ENCODE measurements around the gene SPTLC2. TPM values are rescaled to one million over a fixed set of nuclear protein-coding genes. Genes with fewer than 3 reads are reported as not detected.

The SPTLC2 gene
- total RNA-seq, 1 experiment from 2014 or later, result 44.7 TPM

DNA sequence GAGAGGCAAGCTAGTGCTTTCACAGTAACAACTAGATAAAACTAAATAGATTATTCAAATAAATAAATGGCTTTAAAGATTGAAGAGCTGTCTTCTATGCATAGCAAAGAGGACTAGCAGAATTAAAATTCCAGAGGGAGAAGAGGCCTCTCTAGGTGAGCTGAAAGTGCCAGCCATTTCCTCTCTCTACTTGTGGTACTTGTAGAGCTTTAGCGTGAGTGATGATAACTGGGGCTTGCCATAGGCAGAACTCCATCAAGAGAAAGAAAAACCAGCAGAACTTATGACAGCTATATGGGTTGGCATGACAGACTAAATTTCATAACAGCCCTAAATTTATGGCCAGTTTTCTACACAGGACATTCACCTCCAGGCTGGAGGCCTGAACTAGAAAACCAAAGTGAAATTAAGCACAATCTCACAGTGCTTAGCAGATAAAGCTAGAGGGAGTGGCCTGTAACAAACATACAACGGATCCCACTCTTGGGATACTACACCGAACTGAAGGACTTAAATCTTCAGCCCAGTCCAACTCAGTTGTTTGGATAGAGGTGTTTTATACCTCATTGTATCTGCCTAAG lies 11.0 kb downstream of the SPTLC2 start:
- no peaks in the 10 kb centered on the region for H3K9me3 ChIP-seq (ENCODE audit: control insufficient read depth in 1 of 2, insufficient read depth in 1 of 2, low read depth in 1 of 2, low read length in 2 of 2)
- intact Hi-C loops (cut with micrococcal nuclease), result no loop called here
- BruUV-seq (replicated peaks), result no TSS peak
- no peak overlapping the region for H3K4me3 ChIP-seq (replicated peaks in 1 of 2; ENCODE audit: low read depth in 1 of 2, low read length in 2 of 2)
- no peaks in the 10 kb centered on the region for H3K9me2 ChIP-seq (ENCODE audit: insufficient read depth)
- no peak for TF ChIP-seq EZH2phosphoT487 (IDR thresholded peaks at IDR 0.05; ENCODE audit: borderline replicate concordance)
- TF ChIP-seq, protein P1, sequence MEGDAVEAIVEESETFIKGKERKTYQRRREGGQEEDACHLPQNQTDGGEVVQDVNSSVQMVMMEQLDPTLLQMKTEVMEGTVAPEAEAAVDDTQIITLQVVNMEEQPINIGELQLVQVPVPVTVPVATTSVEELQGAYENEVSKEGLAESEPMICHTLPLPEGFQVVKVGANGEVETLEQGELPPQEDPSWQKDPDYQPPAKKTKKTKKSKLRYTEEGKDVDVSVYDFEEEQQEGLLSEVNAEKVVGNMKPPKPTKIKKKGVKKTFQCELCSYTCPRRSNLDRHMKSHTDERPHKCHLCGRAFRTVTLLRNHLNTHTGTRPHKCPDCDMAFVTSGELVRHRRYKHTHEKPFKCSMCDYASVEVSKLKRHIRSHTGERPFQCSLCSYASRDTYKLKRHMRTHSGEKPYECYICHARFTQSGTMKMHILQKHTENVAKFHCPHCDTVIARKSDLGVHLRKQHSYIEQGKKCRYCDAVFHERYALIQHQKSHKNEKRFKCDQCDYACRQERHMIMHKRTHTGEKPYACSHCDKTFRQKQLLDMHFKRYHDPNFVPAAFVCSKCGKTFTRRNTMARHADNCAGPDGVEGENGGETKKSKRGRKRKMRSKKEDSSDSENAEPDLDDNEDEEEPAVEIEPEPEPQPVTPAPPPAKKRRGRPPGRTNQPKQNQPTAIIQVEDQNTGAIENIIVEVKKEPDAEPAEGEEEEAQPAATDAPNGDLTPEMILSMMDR (IDR thresholded peaks at IDR 0.05 in 2 of 3, conservative IDR thresholded peaks at IDR 0.05 in 1 of 3; ENCODE audit: borderline replicate concordance in 1 of 3, insufficient read depth in 1 of 3, low read depth in 2 of 3, low read length in 2 of 3), result no peak
- no peak for TF ChIP-seq EZH2 (IDR thresholded peaks at IDR 0.05)
- TF ChIP-seq CBX3 (IDR thresholded peaks at IDR 0.05; ENCODE audit: low read depth), result no peak
- no peak for TF ChIP-seq EGR1 (IDR thresholded peaks at IDR 0.05; ENCODE audit: low read depth)
- no peak for TF ChIP-seq SP1 (IDR thresholded peaks at IDR 0.05; ENCODE audit: low read depth)
- H3K27ac ChIP-seq (ENCODE audit: low read depth, low read length), result no peak overlapping the region
- no peak overlapping the region for H3K9ac ChIP-seq (ENCODE audit: low read length)
- CTCF ChIA-PET, result no interaction called here
- H3K79me2 ChIP-seq (ENCODE audit: insufficient read depth, low read length), result peaks cover 96% of the 10 kb centered on the region
- RAD21 ChIA-PET (ENCODE audit: low non-redundant PET in 1 of 2, low total read pairs in 2 of 2, uncharacterized antibody in 2 of 2, unreplicated experiment in 2 of 2), result no interaction called here
- H3K27me3 ChIP-seq (ENCODE audit: insufficient read depth, low read length), result no peaks in the 10 kb centered on the region
- H3K4me2 ChIP-seq (ENCODE audit: low read length), result no peak overlapping the region
- no peaks in the 10 kb centered on the region for H4K20me1 ChIP-seq (ENCODE audit: insufficient read depth)
- H3K4me1 ChIP-seq (ENCODE audit: control insufficient read depth in 1 of 2, insufficient read depth in 2 of 2, low read length in 2 of 2), result peaks cover 15 to 44% of the 10 kb centered on the region in 2 experiments
- H3K36me3 ChIP-seq (ENCODE audit: control insufficient read depth in 1 of 2, insufficient read depth in 2 of 2, low read length in 2 of 2), result no peaks in the 10 kb centered on the region
- no peak for ATAC-seq
- no peak overlapping the region for H2AFZ ChIP-seq (ENCODE audit: low read depth, low read length, poor library complexity, severe bottlenecking)
- POLR2A ChIA-PET, result no interaction called here
- DNase-seq (ENCODE audit: low read depth, low spot score), result no peak

DNA sequence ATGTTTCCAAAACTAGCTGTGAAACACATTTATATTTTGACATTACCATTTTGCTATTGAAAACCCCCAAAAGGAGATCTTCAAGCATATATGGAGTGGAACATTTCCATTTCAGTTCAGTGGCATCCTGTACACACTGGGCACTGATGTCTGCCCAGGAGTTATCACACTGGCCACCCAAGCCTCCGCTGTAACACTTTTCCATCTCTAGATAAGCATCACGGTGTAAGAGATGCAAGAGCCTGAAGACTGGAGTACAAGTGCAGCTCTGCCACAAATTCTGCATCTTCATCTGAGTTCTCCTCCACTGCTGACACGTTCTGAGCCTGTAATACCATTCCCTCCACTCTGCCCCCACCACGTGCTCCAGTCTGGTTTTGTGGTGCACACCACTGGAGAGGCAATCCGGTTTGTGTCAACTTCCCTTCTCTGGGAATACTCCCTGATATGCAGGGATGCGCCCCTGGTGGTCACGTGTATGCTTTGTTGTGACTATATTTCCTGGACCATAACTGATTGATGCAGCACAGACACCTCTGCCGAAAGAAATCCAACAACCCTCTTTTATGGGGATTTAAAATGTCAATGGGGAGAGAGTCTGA lies 12.7 kb downstream of the SPTLC2 start:
- Histone ChIP-seq H3K9ac (ENCODE audit: low read length) (no peak overlapping the region), H4K20me1 (ENCODE audit: insufficient read depth) (no peaks in the 10 kb centered on the region), H3K27me3 (ENCODE audit: insufficient read depth, low read length) (no peaks in the 10 kb centered on the region), H3K36me3 (ENCODE audit: control insufficient read depth in 1 of 2, insufficient read depth in 2 of 2, low read length in 2 of 2) (no peaks in the 10 kb centered on the region), H3K79me2 (ENCODE audit: insufficient read depth, low read length) (peaks cover 96% of the 10 kb centered on the region), H3K4me2 (ENCODE audit: low read length) (peak overlapping the region; percentile 1; the same call in 1 of the 2 replicates), H3K4me1 (ENCODE audit: control insufficient read depth in 1 of 2, insufficient read depth in 2 of 2, low read length in 2 of 2) (peaks cover 32 to 61% of the 10 kb centered on the region in 2 experiments), H3K27ac (ENCODE audit: low read depth, low read length) (no peak overlapping the region), H3K4me3 (replicated peaks in 1 of 2; ENCODE audit: low read depth in 1 of 2, low read length in 2 of 2) (no peak overlapping the region), H3K9me3 (ENCODE audit: control insufficient read depth in 1 of 2, insufficient read depth in 1 of 2, low read depth in 1 of 2, low read length in 2 of 2) (no peaks in the 10 kb centered on the region), H3K9me2 (ENCODE audit: insufficient read depth) (no peaks in the 10 kb centered on the region), H2AFZ (ENCODE audit: low read depth, low read length, poor library complexity, severe bottlenecking) (no peak overlapping the region)
- ATAC-seq, result peak; percentile 70
- ChIA-PET CTCF (no interaction called here), RAD21 (ENCODE audit: low non-redundant PET in 1 of 2, low total read pairs in 2 of 2, uncharacterized antibody in 2 of 2, unreplicated experiment in 2 of 2) (no interaction called here), POLR2A (no interaction called here)
- no TSS peak for BruUV-seq (replicated peaks)
- intact Hi-C loops (cut with micrococcal nuclease), result no loop called here
- TF ChIP-seq CBX3 (IDR thresholded peaks at IDR 0.05; ENCODE audit: low read depth), result 0 out of 2 replicates have a peak, but pooled peaks have one; percentile 19
- TF ChIP-seq, protein P2, sequence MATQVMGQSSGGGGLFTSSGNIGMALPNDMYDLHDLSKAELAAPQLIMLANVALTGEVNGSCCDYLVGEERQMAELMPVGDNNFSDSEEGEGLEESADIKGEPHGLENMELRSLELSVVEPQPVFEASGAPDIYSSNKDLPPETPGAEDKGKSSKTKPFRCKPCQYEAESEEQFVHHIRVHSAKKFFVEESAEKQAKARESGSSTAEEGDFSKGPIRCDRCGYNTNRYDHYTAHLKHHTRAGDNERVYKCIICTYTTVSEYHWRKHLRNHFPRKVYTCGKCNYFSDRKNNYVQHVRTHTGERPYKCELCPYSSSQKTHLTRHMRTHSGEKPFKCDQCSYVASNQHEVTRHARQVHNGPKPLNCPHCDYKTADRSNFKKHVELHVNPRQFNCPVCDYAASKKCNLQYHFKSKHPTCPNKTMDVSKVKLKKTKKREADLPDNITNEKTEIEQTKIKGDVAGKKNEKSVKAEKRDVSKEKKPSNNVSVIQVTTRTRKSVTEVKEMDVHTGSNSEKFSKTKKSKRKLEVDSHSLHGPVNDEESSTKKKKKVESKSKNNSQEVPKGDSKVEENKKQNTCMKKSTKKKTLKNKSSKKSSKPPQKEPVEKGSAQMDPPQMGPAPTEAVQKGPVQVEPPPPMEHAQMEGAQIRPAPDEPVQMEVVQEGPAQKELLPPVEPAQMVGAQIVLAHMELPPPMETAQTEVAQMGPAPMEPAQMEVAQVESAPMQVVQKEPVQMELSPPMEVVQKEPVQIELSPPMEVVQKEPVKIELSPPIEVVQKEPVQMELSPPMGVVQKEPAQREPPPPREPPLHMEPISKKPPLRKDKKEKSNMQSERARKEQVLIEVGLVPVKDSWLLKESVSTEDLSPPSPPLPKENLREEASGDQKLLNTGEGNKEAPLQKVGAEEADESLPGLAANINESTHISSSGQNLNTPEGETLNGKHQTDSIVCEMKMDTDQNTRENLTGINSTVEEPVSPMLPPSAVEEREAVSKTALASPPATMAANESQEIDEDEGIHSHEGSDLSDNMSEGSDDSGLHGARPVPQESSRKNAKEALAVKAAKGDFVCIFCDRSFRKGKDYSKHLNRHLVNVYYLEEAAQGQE (IDR thresholded peaks at IDR 0.05; ENCODE audit: low read depth), result no peak
- TF ChIP-seq, protein P1 (IDR thresholded peaks at IDR 0.05 in 2 of 3, conservative IDR thresholded peaks at IDR 0.05 in 1 of 3; ENCODE audit: borderline replicate concordance in 1 of 3, insufficient read depth in 1 of 3, low read depth in 2 of 3, low read length in 2 of 3), result peak in 2 of 3 experiments; percentile 49 to 55; a peak in 4 of 6 replicates
- TF ChIP-seq, protein P3, sequence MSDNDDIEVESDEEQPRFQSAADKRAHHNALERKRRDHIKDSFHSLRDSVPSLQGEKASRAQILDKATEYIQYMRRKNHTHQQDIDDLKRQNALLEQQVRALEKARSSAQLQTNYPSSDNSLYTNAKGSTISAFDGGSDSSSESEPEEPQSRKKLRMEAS (IDR thresholded peaks at IDR 0.05), result peak; percentile 42; the same call in 1 of the 2 replicates
- TF ChIP-seq POLR2AphosphoS5 (IDR thresholded peaks at IDR 0.05; ENCODE audit: low read depth, low read length), result no peak
- DNase-seq (ENCODE audit: low read depth, low spot score), result no peak
